HG02571 (cell line): Measurements from ENCODE around the gene TREH.
"Not testable (repeated sequence)": the region's sequence is repeated elsewhere in the genome, so short reads cannot be mapped to it uniquely, and the experiment has no call there.

Source experiments
- ATAC-seq: cut with Tn5 transposase; IDR thresholded peaks from one replicate; pipeline ENCODE4 v1.9.1; 2021; ENCODE audit warnings: mild to moderate bottlenecking, moderate library complexity; ENCODE audit not compliant: unreplicated experiment

Gene TREH

DNA sequence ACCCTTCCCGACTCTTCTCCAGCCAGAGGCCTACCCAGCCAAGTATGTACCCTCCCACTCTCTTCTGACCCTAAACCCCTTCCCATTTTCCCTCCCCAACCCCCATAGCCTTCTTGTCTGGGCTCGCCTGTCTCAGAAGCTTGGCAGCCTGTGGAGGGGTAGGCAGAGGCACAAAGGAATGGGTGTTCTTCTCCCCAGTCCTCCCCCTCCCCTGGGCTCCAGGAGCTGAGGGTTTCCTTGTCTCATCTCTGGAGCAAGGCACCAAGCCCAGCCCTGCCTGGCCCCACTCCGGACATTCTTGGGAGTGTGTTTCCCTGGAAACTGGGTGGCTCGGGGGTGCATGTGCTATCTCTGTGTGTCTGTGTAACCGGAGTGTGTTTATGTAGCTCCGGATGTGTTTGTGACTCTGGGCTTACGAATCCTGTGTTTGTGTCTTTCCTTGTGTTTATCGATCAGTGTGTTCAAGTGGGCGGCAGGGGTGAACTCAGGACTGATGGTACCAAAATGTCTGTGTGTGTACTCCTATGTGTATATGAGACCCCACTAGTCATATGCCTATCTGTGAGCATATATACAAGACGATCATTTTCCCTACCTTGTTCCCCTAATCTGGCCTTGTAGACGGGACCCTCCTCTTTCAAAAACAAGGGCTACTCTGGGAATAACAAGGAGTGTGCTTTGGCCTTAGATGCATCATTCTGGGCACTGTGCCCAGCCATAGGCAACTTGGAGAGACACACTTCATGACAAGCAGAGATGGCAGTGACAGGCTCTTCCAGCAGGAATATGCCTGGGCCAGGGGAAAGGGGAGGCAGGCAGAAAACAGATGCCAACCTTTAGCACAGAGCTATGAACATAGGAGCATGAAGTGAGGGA is 61.1 kb downstream of the TREH start:
- ATAC-seq = no peak

DNA sequence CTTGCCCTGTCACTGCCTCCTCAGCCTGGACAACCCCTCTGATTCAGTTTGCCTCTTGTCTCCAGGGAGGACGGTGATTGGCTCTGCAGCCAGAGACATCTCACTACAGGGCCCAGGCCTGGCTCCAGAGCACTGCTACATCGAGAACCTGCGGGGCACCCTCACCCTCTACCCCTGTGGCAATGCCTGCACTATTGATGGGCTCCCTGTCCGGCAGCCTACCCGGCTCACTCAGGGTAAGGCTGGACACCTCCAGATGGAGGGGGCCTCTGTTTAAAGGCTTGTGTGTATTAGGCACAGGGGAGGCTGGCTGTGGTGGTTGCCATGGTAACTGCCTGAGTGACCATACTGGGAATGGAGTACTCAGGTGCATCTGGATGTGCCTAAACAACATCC is 63.5 kb downstream of the TREH start:
- no peak for ATAC-seq

DNA sequence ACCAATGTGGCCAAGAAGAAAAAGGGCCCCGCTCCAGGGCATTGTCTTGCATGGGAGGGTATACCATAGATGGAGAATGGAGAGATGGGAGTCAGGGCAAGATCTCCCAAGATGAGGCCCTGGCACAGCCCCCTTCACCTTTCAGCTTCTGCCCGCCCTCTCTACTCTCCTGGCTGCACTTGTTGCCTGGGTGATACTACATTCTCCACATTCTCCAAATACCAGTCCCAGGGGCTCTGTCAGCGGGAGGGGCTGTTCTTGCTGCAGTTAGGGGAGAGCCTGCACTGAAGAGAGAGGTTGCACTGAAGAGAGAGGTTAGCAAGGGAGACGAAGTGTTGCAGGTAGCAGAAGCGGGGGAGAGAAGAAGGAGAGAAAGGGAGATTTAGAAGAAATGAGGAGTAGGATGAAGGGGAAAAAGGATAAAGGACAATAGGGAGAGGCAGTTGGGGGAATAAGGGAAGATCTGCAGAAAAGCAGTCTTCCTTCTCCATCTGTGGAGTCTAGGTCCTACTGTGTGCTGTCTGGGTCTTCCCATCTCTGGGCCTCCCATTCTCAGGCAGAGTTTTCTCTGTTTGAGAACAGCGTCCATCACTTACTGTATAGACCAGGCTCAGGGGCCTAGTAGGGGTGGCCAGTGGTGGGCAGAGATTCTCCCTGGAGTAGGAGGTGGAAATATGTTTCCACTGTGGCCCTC is 64.0 kb downstream of the TREH start:
- ATAC-seq = no peak

DNA sequence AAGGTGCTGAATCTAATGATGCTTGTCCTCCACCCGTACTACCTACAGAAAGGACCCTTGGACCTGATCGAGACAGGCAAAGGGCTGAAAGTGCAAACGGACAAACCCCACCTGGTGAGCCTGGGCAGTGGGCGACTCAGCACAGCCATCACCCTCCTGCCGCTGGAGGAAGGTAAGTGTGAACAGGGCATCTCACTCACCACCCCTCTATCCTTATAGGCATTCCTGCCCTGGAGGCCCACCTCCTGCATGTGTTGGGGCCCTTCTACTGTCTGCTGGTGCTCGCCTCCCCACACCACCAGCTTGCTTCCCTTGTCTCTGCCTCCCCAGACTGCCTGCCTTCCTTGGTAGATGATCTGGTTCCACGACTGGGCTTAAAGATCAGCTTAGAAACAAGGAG is 64.9 kb downstream of the TREH start:
- no peak for ATAC-seq

DNA sequence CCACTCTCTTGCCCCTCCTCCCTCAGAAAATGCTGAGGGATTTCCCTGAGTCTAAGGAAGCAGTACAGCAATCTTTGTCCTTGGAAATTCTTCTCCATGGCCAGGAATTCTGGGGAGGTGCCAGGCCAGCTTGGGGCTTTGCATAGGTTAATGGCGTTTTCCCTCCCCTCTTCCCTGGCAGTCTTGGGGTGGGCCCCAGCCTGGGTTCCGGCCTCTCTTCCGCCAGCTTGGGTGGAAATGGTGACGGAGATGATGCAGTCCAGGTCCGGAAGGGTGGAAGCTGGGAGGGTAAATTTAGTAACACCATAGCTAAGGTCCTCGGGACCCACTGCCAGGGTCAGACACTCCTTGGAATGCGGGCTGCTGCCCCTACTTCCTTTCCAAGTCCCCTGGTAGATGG is 67.1 kb downstream of the TREH start:
- ATAC-seq = no peak

DNA sequence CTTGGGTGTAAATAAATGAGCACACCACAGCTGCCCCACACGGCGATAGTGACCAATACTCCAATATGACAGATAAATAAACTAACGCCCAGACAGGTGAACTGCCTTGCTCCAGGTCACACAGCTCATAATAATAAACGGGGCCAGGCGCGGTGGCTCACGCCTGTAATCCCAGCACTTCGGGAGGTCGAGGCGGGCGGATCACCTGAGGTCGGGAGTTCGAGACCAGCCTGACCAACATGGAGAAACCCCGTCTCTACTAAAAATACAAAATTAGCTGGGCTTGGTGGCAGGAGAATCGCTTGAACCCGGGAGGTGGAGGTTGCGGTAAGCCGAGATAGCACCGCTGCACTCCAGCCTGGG is 68.0 kb downstream of the TREH start:
- ATAC-seq = not testable (repeated sequence)

- no peak for ATAC-seq
These were observed 68.5 kb downstream of the TREH start for GRCh38 chr11:118610773-118611432.

DNA sequence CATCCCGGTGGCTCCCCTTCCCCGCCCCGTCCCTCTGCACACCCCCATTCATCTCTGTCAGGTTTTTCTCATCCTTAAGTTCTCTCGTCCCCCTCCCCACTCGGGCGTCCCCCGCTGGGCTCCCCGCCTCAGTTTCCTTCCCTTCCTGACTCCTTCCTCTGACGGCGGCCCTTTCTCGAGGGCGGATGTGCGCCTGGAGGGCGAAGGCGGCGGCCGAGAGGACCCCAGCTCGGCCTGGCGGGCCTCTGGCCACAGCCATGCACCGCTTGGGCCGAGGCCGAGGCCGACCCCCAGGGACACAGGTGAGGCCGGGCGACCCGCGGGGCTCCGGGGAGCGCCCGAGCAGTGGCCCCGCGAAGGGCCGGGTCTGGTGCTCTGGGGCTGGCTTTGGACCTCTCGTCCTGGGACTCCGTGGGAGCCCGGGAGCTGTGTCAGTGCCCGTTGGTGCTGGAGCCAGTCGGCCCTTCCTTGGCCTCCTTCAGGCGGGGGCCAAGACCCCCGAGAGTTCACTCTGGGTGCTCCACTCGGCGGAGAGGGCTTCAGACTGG is 69.2 kb downstream of the TREH start:
- ATAC-seq = no peak

GRCh38 chr11:118609380-118610224 is 69.8 kb downstream of the TREH start:
- no peak for ATAC-seq

DNA sequence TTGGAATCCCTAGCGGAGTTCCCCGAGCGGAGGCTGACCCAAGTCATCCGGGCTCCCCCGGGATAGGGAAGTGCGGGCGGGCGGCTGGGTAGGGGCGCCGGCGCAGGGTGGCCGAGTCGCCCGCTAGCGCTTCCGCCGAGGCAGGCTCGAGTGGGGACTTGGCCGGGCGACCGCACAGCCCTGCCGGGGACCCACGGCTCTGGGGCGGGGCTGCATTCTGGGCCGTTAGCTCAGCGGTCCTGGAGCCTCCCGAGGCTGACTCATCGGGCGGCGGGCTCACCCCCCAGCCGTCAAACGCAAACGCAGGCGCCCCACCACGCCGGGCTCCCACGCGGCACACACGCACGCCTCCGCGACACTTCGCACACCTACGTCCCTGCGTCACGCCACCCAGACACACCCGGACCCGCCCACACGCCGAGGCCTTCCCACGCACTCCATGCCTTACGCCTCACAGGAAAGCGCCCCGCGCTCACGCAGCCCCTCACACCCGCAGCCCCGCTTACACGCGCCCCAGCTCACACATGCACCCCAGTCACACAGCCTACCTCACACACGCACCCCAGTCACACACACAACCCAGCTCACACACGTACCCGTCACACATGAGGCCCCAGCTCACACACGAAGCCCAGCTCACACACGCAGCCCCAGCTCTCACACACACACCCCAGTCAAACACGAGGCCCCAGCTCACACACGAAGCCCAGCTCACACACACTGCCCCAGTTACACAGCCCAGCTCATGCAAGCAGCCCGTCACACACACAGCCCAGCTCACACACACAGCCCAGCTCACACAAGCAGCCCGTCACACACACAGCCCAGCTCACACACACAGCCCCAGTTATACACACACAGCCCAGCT is 70.9 kb downstream of the TREH start:
- ATAC-seq = no peak

DNA sequence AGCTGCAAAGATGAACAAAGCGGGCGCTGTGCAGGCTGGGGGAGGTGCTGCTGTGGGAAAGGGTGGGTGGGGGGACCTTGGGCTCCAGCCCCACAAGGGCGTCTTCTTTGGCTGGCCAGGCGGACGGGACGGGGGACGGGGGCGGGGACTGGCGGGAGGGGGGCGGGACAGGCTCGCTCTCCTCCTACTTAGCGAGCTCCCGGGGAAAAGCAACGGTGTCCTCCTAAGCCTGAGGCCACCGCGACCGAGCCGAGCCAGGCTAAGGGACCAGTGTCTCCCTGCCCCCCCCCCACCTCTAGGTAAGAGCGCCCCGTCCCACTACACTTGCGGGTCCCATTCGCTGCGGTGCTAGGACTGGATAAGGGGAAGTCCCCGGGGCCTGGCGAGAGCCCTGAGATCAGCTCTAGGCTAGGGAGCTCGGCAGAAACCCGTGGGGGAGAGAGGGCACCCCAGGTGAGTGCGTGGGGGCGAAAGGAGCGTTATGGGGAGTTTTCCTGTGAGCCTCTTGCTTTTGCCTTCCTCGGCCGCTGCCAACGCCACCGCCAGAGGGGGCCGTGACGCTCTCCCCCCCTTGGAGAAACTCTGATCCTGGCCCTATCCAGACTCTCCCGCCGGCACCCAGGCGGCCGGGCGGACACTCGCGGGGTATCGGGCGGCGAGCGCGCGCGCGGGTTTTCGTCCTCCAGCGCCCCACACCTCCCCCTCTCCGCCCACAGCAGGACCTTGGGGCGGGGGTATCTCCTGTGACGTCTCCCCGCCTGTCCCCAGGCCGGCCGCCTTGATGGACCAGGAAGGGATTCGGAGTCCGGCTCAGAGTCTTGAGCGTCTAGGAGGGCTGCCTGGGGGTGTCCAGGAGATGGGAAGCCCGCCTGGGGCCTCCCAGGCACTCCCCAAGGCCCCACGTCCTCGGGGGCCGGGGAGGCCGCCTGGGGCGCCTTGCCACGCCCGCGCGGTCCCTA is 71.8 kb downstream of the TREH start, which contains the start of gene PHLDB1:
PHLDB1 (plus strand) TSS at position 215 of the 959 bp plus-strand sequence. CDS start 6,222 bp downstream, outside the sequence.
- no peak for ATAC-seq
